Smooth muscle cell (in vitro differentiated cells): Measurements from ENCODE around the gene ZNF764. TPM values are rescaled to one million over a fixed set of nuclear protein-coding genes. Genes with fewer than 3 reads are reported as not detected.

Source experiments
- DNase-seq: peaks from one replicate; lab custom pipeline; 2025; ENCODE audit not compliant: unreplicated experiment; lab: John Stamatoyannopoulos, UW
- H2AFZ ChIP-seq: fragments of 200-600 bp; sonication (generic); 2 replicates; pipeline ENCODE4 v1.6.0; 2016; ENCODE audit warnings: antibody characterized with exemption, low read depth, mild to moderate bottlenecking
- H3F3A ChIP-seq: fragments of 200-600 bp; sonication (generic); 2 replicates; pipeline ENCODE4 v1.6.0; 2017; ENCODE audit warnings: antibody characterized with exemption, low read depth
- H3K27ac ChIP-seq: fragments of 200-600 bp; sonication (generic); 2 replicates; pipeline ENCODE4 v1.5.1; 2016; ENCODE audit warnings: low read depth, mild to moderate bottlenecking
- H3K27me3 ChIP-seq: fragments of 200-600 bp; sonication (generic); 2 replicates; pipeline ENCODE4 v1.6.1; 2016; ENCODE audit warnings: low read depth, mild to moderate bottlenecking
- H3K36me3 ChIP-seq: fragments of 200-600 bp; sonication (generic); 2 replicates; pipeline ENCODE4 v1.5.1; 2016; ENCODE audit warnings: low read depth
- H3K4me1 ChIP-seq: fragments of 200-600 bp; sonication (generic); 2 replicates; pipeline ENCODE4 v1.5.1; 2016; ENCODE audit warnings: low read depth
- H3K4me2 ChIP-seq: fragments of 200-600 bp; sonication (generic); 2 replicates; pipeline ENCODE4 v1.6.0; 2016; ENCODE audit warnings: mild to moderate bottlenecking
- H3K4me3 ChIP-seq: fragments of 200-600 bp; sonication (generic); 2 replicates; pipeline ENCODE4 v1.5.1; 2016; ENCODE audit warnings: mild to moderate bottlenecking
- H3K79me2 ChIP-seq: fragments of 200-600 bp; sonication (generic); 2 replicates; pipeline ENCODE4 v1.6.0; 2016; ENCODE audit warnings: low read depth, mild to moderate bottlenecking
- H3K9ac ChIP-seq: fragments of 200-600 bp; sonication (generic); 2 replicates; pipeline ENCODE4 v1.6.0; 2016; ENCODE audit warnings: low read depth
- H3K9me3 ChIP-seq: fragments of 200-600 bp; sonication (generic); replicated peaks from 2 replicates; pipeline ENCODE4 v1.5.1; 2016; ENCODE audit warnings: low read depth
- H4K20me1 ChIP-seq: fragments of 200-600 bp; sonication (generic); 2 replicates; pipeline ENCODE4 v1.6.0; 2016; ENCODE audit warnings: low read depth
- WGBS: methylation state at CpG from one replicate; pipeline ENCODE4 v1.1.7; 2016; ENCODE audit warnings: low lambda C conversion rate; 5-methylcytosine and 5-hydroxymethylcytosine counted together
- polyA plus RNA-seq: library from polyadenylated mRNA; unstranded; fragments of >200 nt; fragmentation: Nextera tagmentation; extraction: Ambion mirVana; gene quantifications from 2 replicates; pipeline ENCODE4 v1.2.1, GENCODE V29; 2016
- total RNA-seq: library from RNA; depleted of rRNA; stranded (reverse); fragments of >200 nt; gene quantifications from 2 replicates; pipeline ENCODE4 v1.2.3, GENCODE V29; 2014
- TF ChIP-seq, protein P1 (sequence below): fragments of 200-600 bp; sonication (generic); IDR thresholded peaks from 2 replicates; pipeline ENCODE4 v1.5.1; 2017; ENCODE audit warnings: borderline replicate concordance, mild to moderate bottlenecking, antibody characterized with exemption; ENCODE audit not compliant: insufficient read depth, poor library complexity, severe bottlenecking

ZNF764 gene
- total and polyA plus RNA-seq, 2 experiments from 2014 or later, result 1.6 to 6.5 TPM

DNA sequence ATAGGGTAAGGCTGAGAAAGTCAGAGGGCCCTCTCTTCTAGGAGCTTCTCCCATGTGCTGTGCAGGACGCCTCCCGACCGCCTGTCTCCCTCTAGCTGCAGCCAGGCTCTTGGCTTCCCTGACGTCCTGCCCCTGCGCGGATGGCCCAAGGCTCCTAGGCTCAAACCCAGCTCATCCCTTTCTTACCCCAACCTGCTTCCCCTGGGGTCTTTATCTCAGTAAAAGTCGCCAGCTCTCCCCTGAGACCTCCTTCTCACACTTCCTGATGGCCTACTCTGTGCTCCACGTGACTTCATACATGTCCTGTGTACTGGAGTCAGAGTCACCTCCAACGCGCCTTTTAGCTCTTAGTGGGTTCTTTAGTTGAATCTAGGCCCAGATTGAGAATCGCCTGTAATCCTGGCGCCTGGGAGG lies 22.4 kb downstream of the ZNF764 start:
- 27% methylated on average over 11 of the region's 12 CpGs for WGBS
- peak overlapping the region; percentile 89 for H3K9ac ChIP-seq

DNA sequence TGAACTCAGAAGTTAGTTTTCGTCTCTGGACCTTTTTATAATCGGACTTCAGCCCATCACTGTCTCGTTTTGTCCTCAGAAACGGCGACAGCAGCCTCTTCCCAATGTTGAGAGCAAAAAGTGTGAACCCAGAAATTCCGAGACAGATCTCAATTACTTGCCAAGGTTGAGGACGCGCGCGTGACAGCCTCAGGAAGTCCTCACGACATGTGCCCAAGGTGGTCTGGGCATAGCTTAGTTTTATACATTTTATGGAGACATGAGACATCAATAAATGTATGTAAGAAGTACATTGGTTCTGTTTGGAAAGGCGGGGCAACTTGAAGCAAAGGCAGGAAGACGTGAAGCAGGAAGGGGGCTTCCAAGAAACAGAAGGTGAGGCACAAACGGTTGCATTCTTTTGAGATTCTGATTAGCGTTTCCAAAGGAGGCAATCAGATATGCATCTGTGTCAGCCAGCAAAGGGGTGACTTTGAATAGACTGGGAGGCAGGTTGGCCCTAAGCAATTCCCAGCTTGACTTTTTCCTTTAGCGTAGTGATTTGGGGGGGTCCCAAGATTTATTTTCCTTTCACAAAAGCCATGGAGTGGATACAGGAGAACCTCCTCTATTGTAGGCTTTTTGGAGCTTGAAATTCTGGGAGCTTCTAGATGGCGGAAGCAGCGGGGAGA lies 22.9 kb downstream of the ZNF764 start:
- Histone ChIP-seq H3K27ac (peak overlapping the region; percentile 64), H3K4me1 (peaks cover 13% of the 10 kb centered on the region), H3K4me3 (peak overlapping the region; percentile 85), H3K4me2 (peak overlapping the region; percentile 89), H3K9ac (peak overlapping the region; percentile 89), H3K9me3 (no peaks in the 10 kb centered on the region), H2AFZ (peak overlapping the region; percentile 99), H3F3A (peaks cover 4% of the 10 kb centered on the region), H4K20me1 (no peaks in the 10 kb centered on the region), H3K79me2 (peaks cover 17% of the 10 kb centered on the region), H3K36me3 (no peaks in the 10 kb centered on the region), H3K27me3 (no peaks in the 10 kb centered on the region)
- peak; percentile 41 for DNase-seq
- TF ChIP-seq, protein P1, sequence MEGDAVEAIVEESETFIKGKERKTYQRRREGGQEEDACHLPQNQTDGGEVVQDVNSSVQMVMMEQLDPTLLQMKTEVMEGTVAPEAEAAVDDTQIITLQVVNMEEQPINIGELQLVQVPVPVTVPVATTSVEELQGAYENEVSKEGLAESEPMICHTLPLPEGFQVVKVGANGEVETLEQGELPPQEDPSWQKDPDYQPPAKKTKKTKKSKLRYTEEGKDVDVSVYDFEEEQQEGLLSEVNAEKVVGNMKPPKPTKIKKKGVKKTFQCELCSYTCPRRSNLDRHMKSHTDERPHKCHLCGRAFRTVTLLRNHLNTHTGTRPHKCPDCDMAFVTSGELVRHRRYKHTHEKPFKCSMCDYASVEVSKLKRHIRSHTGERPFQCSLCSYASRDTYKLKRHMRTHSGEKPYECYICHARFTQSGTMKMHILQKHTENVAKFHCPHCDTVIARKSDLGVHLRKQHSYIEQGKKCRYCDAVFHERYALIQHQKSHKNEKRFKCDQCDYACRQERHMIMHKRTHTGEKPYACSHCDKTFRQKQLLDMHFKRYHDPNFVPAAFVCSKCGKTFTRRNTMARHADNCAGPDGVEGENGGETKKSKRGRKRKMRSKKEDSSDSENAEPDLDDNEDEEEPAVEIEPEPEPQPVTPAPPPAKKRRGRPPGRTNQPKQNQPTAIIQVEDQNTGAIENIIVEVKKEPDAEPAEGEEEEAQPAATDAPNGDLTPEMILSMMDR, result no peak
- WGBS, result 6% methylated on average over 18 of the region's 18 CpGs

More for the DNA sequence above, 22.4 kb downstream of the ZNF764 start:
- TF ChIP-seq, protein P1, result peak; percentile 39
- Histone ChIP-seq H3K4me1 (peaks cover 13% of the 10 kb centered on the region), H3K9me3 (no peaks in the 10 kb centered on the region), H3K79me2 (peaks cover 17% of the 10 kb centered on the region), H3K4me2 (peak overlapping the region; percentile 89), H3K27me3 (no peaks in the 10 kb centered on the region), H3K36me3 (no peaks in the 10 kb centered on the region), H3F3A (peaks cover 4% of the 10 kb centered on the region), H4K20me1 (no peaks in the 10 kb centered on the region), H2AFZ (peak overlapping the region; percentile 99), H3K27ac (peak overlapping the region; percentile 64), H3K4me3 (peak overlapping the region; percentile 85)
- DNase-seq, result peak; percentile 27

GRCh38 chr16:30534368-30535105 lies 23.6 kb downstream of the ZNF764 start, which contains the start of gene ZNF747:
TSS of gene ZNF747 (minus strand) at chr16:30534858. CDS start at chr16:30534679, 179 bp downstream.
- TF ChIP-seq, protein P1, result no peak
- Histone ChIP-seq H3K27ac (peak within 1 kb of the TSS; percentile 64), H3K4me2 (peak within 1 kb of the TSS; percentile 89), H3K9me3 (no peaks in the 10 kb centered on the region), H3K27me3 (no peaks in the 10 kb centered on the region), H3K4me3 (peak within 1 kb of the TSS; percentile 85), H4K20me1 (no peaks in the 10 kb centered on the region), H3K9ac (peak within 1 kb of the TSS; percentile 89), H3F3A (peaks cover 4% of the 10 kb centered on the region), H3K36me3 (no peaks in the 10 kb centered on the region), H3K79me2 (peaks cover 17% of the 10 kb centered on the region), H2AFZ (peak within 1 kb of the TSS; percentile 99), H3K4me1 (peaks cover 13% of the 10 kb centered on the region)
- WGBS, result 2% methylated on average over 56 of the region's 70 CpGs
- peak; percentile 51 for DNase-seq
